Measurements from ENCODE around the gene HPCAL1. TPM values are rescaled to one million over a fixed set of nuclear protein-coding genes. Genes with fewer than 3 reads are reported as not detected.
"Not testable (repeated sequence)": the region's sequence is repeated elsewhere in the genome, so short reads cannot be mapped to it uniquely, and the experiment has no call there.

HPCAL1 gene
- total and polyA plus RNA-seq, 12 donors, result 17.4 to 118 (median 61.3) TPM

- Histone ChIP-seq H3K9me3 (replicated peaks in 1 of 3) (no peaks in the 10 kb centered on the region), H3K27me3 (no peaks in the 10 kb centered on the region), H3K36me3 (replicated peaks in 1 of 2) (no peaks in the 10 kb centered on the region), H3K4me3 (no peak overlapping the region), H3K27ac (peak overlapping the region in 1 of 5 donors; percentile 28), H3K4me1 (replicated peaks in 1 of 2) (peaks cover 5 to 9% of the 10 kb centered on the region in 2 donors)
- peak in 5 of 7 donors; percentile 40 to 68 (median 59) for DNase-seq
- TF ChIP-seq CTCF (IDR thresholded peaks at IDR 0.05), result no peak
- TF ChIP-seq POLR2A (IDR thresholded peaks at IDR 0.05), result no peak
- WGBS, 4 donors, result 44 to 60% (median 52%) methylated on average over 3 of the region's 3 CpGs
- intact Hi-C loops (cut with DNase I), result no loop called here
Measured at GRCh38 chr2:10452312-10452711, 149.6 kb downstream of the HPCAL1 start.

- intact Hi-C loops (cut with DNase I), result no loop called here
- peaks cover 3 to 9% of the 10 kb centered on the region in 2 donors for H3K4me1 ChIP-seq (replicated peaks in 1 of 2)
- no peak overlapping the region for H3K4me3 ChIP-seq
- H3K9me3 ChIP-seq (replicated peaks in 1 of 3), result no peaks in the 10 kb centered on the region
- no peak for DNase-seq
- TF ChIP-seq CTCF (IDR thresholded peaks at IDR 0.05) (no peak), POLR2A (IDR thresholded peaks at IDR 0.05) (no peak)
- WGBS, 4 donors, result 85 to 93% (median 90%) methylated on average over 17 of the region's 17 CpGs
- H3K27me3 ChIP-seq, result no peaks in the 10 kb centered on the region
- H3K27ac ChIP-seq, result no peak overlapping the region
- H3K36me3 ChIP-seq (replicated peaks in 1 of 2), result no peaks in the 10 kb centered on the region
Measured at GRCh38 chr2:10452956-10453904, 150.5 kb downstream of the HPCAL1 start.

- intact Hi-C loops (cut with DNase I), result no loop called here
- Histone ChIP-seq H3K36me3 (replicated peaks in 1 of 2) (no peaks in the 10 kb centered on the region), H3K27ac (no peak overlapping the region), H3K4me3 (no peak overlapping the region), H3K4me1 (replicated peaks in 1 of 2) (peaks cover 4 to 6% of the 10 kb centered on the region in 2 donors), H3K27me3 (no peaks in the 10 kb centered on the region), H3K9me3 (replicated peaks in 1 of 3) (no peaks in the 10 kb centered on the region)
- WGBS, 4 donors, result 91 to 95% (median 94%) methylated on average over 4 to 9 of the region's 9 CpGs
- DNase-seq, result no peak
- TF ChIP-seq CTCF (IDR thresholded peaks at IDR 0.05) (no peak), POLR2A (IDR thresholded peaks at IDR 0.05) (no peak)
Measured at GRCh38 chr2:10453905-10454298, 151.2 kb downstream of the HPCAL1 start.

- Histone ChIP-seq H3K9me3 (replicated peaks in 1 of 3) (no peaks in the 10 kb centered on the region), H3K36me3 (replicated peaks in 1 of 2) (no peaks in the 10 kb centered on the region), H3K27me3 (no peaks in the 10 kb centered on the region), H3K4me1 (replicated peaks in 1 of 2) (peaks cover 0 to 4% of the 10 kb centered on the region in 2 donors), H3K4me3 (no peak overlapping the region), H3K27ac (no peak overlapping the region)
- 85 to 95% (median 87%) methylated on average over 2 to 7 of the region's 7 CpGs for WGBS, 4 donors
- DNase-seq, result no peak
- TF ChIP-seq POLR2A (IDR thresholded peaks at IDR 0.05), result no peak
- no peak for TF ChIP-seq CTCF (IDR thresholded peaks at IDR 0.05)
- intact Hi-C loops (cut with DNase I), result no loop called here
Measured at GRCh38 chr2:10454505-10454904, 151.8 kb downstream of the HPCAL1 start.

GRCh38 chr2:10457195-10457594 lies 154.5 kb downstream of the HPCAL1 start:
- 77 to 92% (median 84%) methylated on average over 3 of the region's 3 CpGs for WGBS, 4 donors
- H3K27ac ChIP-seq; DNase-seq; H3K4me3 ChIP-seq; intact Hi-C loops (cut with DNase I); H3K9me3 ChIP-seq (replicated peaks in 1 of 3); H3K36me3 ChIP-seq (replicated peaks in 1 of 2); H3K27me3 ChIP-seq; H3K4me1 ChIP-seq (replicated peaks in 1 of 2): not testable (repeated sequence)

All from adrenal gland (tissue), 12 donors.